Keratinocyte (primary cell): Measurements from ENCODE around the gene FLYWCH1.

Experiments
- CTCF ChIP-seq, 3 experiments: IDR thresholded peaks in 1 of 3; conservative IDR thresholded peaks in 1 of 3; optimal IDR thresholded peaks in 1 of 3; 2 replicates in 2 of 3; 3 replicates in 1 of 3; pipeline versions ENCODE3 to v1.5.1; 2011; ENCODE audit warnings: low read length in 3 of 3, mild to moderate bottlenecking in 3 of 3, moderate library complexity in 2 of 3, control low read depth in 1 of 3, inconsistent platforms in 1 of 3; ENCODE audit not compliant: insufficient read depth in 2 of 3; ENCODE audit errors: extremely low read depth in 1 of 3
- EZH2 ChIP-seq: IDR thresholded peaks from one replicate; pipeline ENCODE4 v1.6.1; 2012; ENCODE audit warnings: inconsistent platforms, mild to moderate bottlenecking, low read length, moderate library complexity

- no peak for TF ChIP-seq CTCF (optimal IDR thresholded peaks at IDR 0.05 in 1 of 3, IDR thresholded peaks at IDR 0.05 in 1 of 3, conservative IDR thresholded peaks at IDR 0.05 in 1 of 3; ENCODE audit: extremely low read depth in 1 of 3, insufficient read depth in 2 of 3, low read length in 3 of 3)
- TF ChIP-seq EZH2: no peak
Observed at GRCh38 chr16:2980227-2981176, 68.8 kb downstream of the FLYWCH1 start, which contains the start of gene PKMYT1.
